ENCODE measurements around the gene SHQ1.

DNA sequence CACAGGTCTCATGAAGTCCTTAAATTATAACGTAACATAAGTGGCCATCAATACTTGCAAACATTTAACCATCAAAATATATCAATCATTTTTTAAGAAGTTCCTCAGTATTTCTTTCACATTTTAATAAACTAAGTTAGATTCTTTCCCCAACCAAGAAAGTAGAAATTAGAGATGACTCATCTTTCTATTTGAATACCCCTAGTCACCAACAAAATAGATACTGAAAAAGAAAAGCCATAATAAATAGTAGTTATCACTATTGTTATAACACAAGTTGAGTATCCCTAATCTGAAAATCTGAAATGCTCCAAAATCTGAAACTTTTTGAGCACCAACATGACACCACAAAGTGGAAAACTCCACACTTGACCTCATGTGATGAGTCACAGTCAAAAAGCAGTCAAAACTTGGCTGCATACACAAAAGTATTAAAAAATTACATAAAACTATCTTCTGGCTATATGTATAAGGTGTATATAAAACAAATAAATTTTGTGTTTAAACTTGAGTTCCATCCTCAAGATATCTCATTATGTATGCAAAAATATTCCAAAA is 3.7 kb downstream of the SHQ1 start:
- no peak for TF ChIP-seq POLR2A (IDR thresholded peaks at IDR 0.05)
- TF ChIP-seq, protein P1, sequence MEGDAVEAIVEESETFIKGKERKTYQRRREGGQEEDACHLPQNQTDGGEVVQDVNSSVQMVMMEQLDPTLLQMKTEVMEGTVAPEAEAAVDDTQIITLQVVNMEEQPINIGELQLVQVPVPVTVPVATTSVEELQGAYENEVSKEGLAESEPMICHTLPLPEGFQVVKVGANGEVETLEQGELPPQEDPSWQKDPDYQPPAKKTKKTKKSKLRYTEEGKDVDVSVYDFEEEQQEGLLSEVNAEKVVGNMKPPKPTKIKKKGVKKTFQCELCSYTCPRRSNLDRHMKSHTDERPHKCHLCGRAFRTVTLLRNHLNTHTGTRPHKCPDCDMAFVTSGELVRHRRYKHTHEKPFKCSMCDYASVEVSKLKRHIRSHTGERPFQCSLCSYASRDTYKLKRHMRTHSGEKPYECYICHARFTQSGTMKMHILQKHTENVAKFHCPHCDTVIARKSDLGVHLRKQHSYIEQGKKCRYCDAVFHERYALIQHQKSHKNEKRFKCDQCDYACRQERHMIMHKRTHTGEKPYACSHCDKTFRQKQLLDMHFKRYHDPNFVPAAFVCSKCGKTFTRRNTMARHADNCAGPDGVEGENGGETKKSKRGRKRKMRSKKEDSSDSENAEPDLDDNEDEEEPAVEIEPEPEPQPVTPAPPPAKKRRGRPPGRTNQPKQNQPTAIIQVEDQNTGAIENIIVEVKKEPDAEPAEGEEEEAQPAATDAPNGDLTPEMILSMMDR (IDR thresholded peaks at IDR 0.05): no peak
